Breast epithelium (tissue), 3 donors: ENCODE data around the gene KCNIP4.

ENCODE experiments used
- POLR2A ChIP-seq: fragments of 450-650 bp; IDR thresholded peaks from one replicate; pipeline ENCODE4 v1.6.1; 2016; ENCODE audit warnings: antibody characterized with exemption, mild to moderate bottlenecking, moderate library complexity
- TF ChIP-seq, protein P1 (sequence below), 3 donors: fragments of 450-650 bp; IDR thresholded peaks; one replicate each; pipeline ENCODE4 v1.5.1; 2016 to 2017; ENCODE audit warnings: antibody characterized with exemption in 3 of 3, mild to moderate bottlenecking in 3 of 3, moderate library complexity in 3 of 3

DNA sequence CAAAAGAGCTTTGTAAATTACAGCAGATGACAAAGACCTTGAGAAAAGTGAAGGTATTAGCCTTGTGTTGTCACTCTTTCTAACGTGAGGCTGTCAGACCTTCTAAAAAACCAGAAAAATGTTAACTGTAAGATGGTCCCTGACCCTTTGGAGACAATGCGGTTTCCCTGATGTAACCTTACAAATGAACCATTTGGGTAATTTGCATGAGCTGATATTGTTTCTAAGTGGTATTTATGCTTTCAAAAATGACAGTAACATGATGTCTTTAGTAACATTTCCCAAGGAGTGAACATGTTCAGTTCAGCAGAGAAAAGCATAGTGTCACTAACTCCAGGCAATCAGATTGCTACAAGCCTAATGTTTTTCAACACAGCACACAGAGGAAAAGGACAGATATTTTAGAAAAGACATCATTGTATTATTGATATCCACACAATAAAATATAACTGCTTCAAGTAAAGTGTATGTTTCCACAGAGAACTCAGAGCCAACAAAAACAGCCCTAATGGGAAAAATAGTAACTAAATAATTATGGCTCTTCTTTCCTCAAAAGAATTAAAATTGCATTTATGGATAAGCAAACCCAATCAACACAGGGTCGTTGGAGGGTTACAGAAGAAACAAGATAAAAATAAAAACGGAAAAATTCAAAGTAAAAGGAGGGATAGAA, 434.4 kb downstream of the KCNIP4 start:
- TF ChIP-seq, protein P1, sequence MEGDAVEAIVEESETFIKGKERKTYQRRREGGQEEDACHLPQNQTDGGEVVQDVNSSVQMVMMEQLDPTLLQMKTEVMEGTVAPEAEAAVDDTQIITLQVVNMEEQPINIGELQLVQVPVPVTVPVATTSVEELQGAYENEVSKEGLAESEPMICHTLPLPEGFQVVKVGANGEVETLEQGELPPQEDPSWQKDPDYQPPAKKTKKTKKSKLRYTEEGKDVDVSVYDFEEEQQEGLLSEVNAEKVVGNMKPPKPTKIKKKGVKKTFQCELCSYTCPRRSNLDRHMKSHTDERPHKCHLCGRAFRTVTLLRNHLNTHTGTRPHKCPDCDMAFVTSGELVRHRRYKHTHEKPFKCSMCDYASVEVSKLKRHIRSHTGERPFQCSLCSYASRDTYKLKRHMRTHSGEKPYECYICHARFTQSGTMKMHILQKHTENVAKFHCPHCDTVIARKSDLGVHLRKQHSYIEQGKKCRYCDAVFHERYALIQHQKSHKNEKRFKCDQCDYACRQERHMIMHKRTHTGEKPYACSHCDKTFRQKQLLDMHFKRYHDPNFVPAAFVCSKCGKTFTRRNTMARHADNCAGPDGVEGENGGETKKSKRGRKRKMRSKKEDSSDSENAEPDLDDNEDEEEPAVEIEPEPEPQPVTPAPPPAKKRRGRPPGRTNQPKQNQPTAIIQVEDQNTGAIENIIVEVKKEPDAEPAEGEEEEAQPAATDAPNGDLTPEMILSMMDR (IDR thresholded peaks at IDR 0.05) = no peak
- no peak for TF ChIP-seq POLR2A
